Amniotic epithelial cell (primary cell): Measurements from ENCODE around the gene CLIC1.

Experiments used
- DNase-seq: peaks from one replicate; pipeline ENCODE4 v3.0.0-alpha.2; 2010; ENCODE audit warnings: low read depth

The CLIC1 gene

GRCh38 chr6:31768363-31769257, 32.3 kb upstream of the CLIC1 start:
- DNase-seq, result no peak

GRCh38 chr6:31767096-31767645, 30.8 kb upstream of the CLIC1 start:
- no peak for DNase-seq

GRCh38 chr6:31765910-31766794, 29.8 kb upstream of the CLIC1 start:
- DNase-seq, result no peak

- DNase-seq, result no peak
Measured at GRCh38 chr6:31765559-31765909, 29.2 kb upstream of the CLIC1 start.

- DNase-seq, result no peak
Measured at GRCh38 chr6:31764198-31764597, 27.9 kb upstream of the CLIC1 start.

- DNase-seq, result no peak
Measured at GRCh38 chr6:31763619-31763940, 27.2 kb upstream of the CLIC1 start.

- no peak for DNase-seq
Measured at GRCh38 chr6:31762878-31763618, 26.7 kb upstream of the CLIC1 start.

- DNase-seq, result no peak
Measured at GRCh38 chr6:31762356-31762755, 26.0 kb upstream of the CLIC1 start, which contains the start of gene SAPCD1. Gene SAPCD1 (plus strand): TSS chr6:31762656. CDS start chr6:31763055, 399 bp downstream.

GRCh38 chr6:31761343-31761742, 25.0 kb upstream of the CLIC1 start:
- no peak for DNase-seq

- DNase-seq, result no peak
Measured at GRCh38 chr6:31760790-31761189, 24.5 kb upstream of the CLIC1 start.

- DNase-seq, result no peak
Measured at GRCh38 chr6:31758281-31758680, 22.0 kb upstream of the CLIC1 start.

- peak; percentile 90 for DNase-seq
Measured at GRCh38 chr6:31752739-31753319, 16.5 kb upstream of the CLIC1 start.

- DNase-seq, result peak; percentile 80
Measured at GRCh38 chr6:31750411-31751022, 14.2 kb upstream of the CLIC1 start.

- no peak for DNase-seq
Measured at GRCh38 chr6:31749301-31750036, 13.1 kb upstream of the CLIC1 start.

- no peak for DNase-seq
Measured at GRCh38 chr6:31744422-31744821, 8.1 kb upstream of the CLIC1 start.

GRCh38 chr6:31742894-31743293, 6.6 kb upstream of the CLIC1 start:
- no peak for DNase-seq

- no peak for DNase-seq
Measured at GRCh38 chr6:31741815-31742214, 5.5 kb upstream of the CLIC1 start.

- DNase-seq, result no peak
Measured at GRCh38 chr6:31740397-31741223, 4.3 kb upstream of the CLIC1 start.

GRCh38 chr6:31739639-31740396, 3.5 kb upstream of the CLIC1 start, which contains the start of gene MSH5:
Gene MSH5 (plus strand): TSS chr6:31740005. CDS start chr6:31740467, 462 bp downstream.
- peak; percentile 98 for DNase-seq
